Caco-2 (cell line): ENCODE data around the gene PRKCB. TPM values are rescaled to one million over a fixed set of nuclear protein-coding genes. Genes with fewer than 3 reads are reported as not detected.

Source experiments
- BruUV-seq: library from RNA; stranded (reverse); fragments of 400-500 nt; replicated peaks from 2 replicates; lab custom pipeline; 2021; lab: Mats Ljungman, UMichigan
- CTCF ChIA-PET: fragments of 300-600 bp; sonication (Branson Sonifier 250); formaldehyde crosslinking; loops from one replicate; lab custom pipeline; 2022; ENCODE audit warnings: antibody characterized with exemption; lab: Charles Lee
- POLR2A ChIA-PET: fragments of 300-600 bp; sonication (Branson Sonifier 250); formaldehyde crosslinking; loops from one replicate; lab custom pipeline; 2022; ENCODE audit warnings: antibody characterized with exemption; lab: Charles Lee
- DNase-seq, 2 experiments: peaks; one replicate each; pipeline versions ENCODE4 v3.0.0 to v3.0.0-alpha.2; 2020 to 2022
- H3K27me3 ChIP-seq: replicated peaks from 2 replicates; pipeline ENCODE4 v1.6.0; 2011; ENCODE audit warnings: low read length; ENCODE audit not compliant: control insufficient read depth, insufficient read depth
- H3K36me3 ChIP-seq: 2 replicates; pipeline ENCODE4 v1.5.1; 2011; ENCODE audit warnings: low read length; ENCODE audit not compliant: control insufficient read depth, insufficient read depth
- H3K4me1 ChIP-seq: fragments of 250-450 bp; sonication (Bioruptor Pico); 2 replicates; pipeline ENCODE4 v1.5.1; 2020; ENCODE audit warnings: mild to moderate bottlenecking
- H3K4me3 ChIP-seq: 2 replicates; pipeline ENCODE4 v1.5.1; 2011; ENCODE audit warnings: low read depth, mild to moderate bottlenecking, control low read depth, low read length
- H3K9me3 ChIP-seq: fragments of 250-450 bp; sonication (Bioruptor Pico); 2 replicates; pipeline ENCODE4 v1.5.1; 2020; ENCODE audit warnings: mild to moderate bottlenecking, moderate library complexity
- H3K27ac Mint-ChIP-seq: one replicate; pipeline ENCODE4 v1.8.0; 2022; ENCODE audit warnings: mixed read lengths; ENCODE audit not compliant: unreplicated experiment
- H3K27me3 Mint-ChIP-seq: one replicate; pipeline ENCODE4 v1.8.0; 2022; ENCODE audit warnings: mixed read lengths; ENCODE audit not compliant: insufficient read depth, unreplicated experiment
- H3K36me3 Mint-ChIP-seq: one replicate; pipeline ENCODE4 v1.8.0; 2022; ENCODE audit warnings: mild to moderate bottlenecking, mixed read lengths; ENCODE audit not compliant: insufficient read depth, unreplicated experiment
- H3K4me1 Mint-ChIP-seq: one replicate; pipeline ENCODE4 v1.8.0; 2022; ENCODE audit warnings: low read depth, mixed read lengths; ENCODE audit not compliant: unreplicated experiment
- H3K4me3 Mint-ChIP-seq: one replicate; pipeline ENCODE4 v1.8.0; 2022; ENCODE audit warnings: mild to moderate bottlenecking, moderate library complexity, mixed read lengths; ENCODE audit not compliant: unreplicated experiment
- H3K9me3 Mint-ChIP-seq: one replicate; pipeline ENCODE4 v1.8.0; 2022; ENCODE audit warnings: mixed read lengths; ENCODE audit not compliant: unreplicated experiment
- CTCF ChIP-seq, 2 experiments: fragments of 200-600 bp in 1 of 2; IDR thresholded peaks; 1 replicate in 1 of 2; 2 replicates in 1 of 2; pipeline versions ENCODE4 v1.5.1 to v1.8.0; 2011 to 2022; ENCODE audit warnings: antibody characterized with exemption in 1 of 2, control low read depth in 1 of 2, inconsistent platforms in 1 of 2, low read depth in 1 of 2, low read length in 1 of 2, mild to moderate bottlenecking in 1 of 2, moderate library complexity in 1 of 2; ENCODE audit not compliant: insufficient read depth in 1 of 2, severe bottlenecking in 1 of 2, unreplicated experiment in 1 of 2
- intact Hi-C: fragments of 100-400 bp; cut with micrococcal nuclease; formaldehyde crosslinking; loops from one replicate; pipeline ENCODE4 v1.10.0; 2022; ENCODE audit not compliant: unreplicated experiment
- total RNA-seq: library from RNA; stranded (reverse); gene quantifications from 2 replicates; pipeline ENCODE4 v1.2.3, GENCODE V29; 2022

The PRKCB gene
- total RNA-seq, 1 experiment from 2014 or later, result not detected

- POLR2A ChIA-PET, result no interaction called here
- H3K9me3 Mint-ChIP-seq, result no peaks in the 10 kb centered on the region
- H3K27me3 ChIP-seq, result no peaks in the 10 kb centered on the region
- no peak overlapping the region for H3K4me3 Mint-ChIP-seq
- no TSS peak for BruUV-seq
- H3K4me3 ChIP-seq, result no peak overlapping the region
- CTCF ChIA-PET, result no interaction called here
- intact Hi-C loops, result no loop called here
- H3K4me1 Mint-ChIP-seq, result no peaks in the 10 kb centered on the region
- H3K27me3 Mint-ChIP-seq, result peaks cover 9% of the 10 kb centered on the region
- no peaks in the 10 kb centered on the region for H3K36me3 Mint-ChIP-seq
- no peaks in the 10 kb centered on the region for H3K9me3 ChIP-seq
- H3K27ac Mint-ChIP-seq, result no peak overlapping the region
- no peaks in the 10 kb centered on the region for H3K4me1 ChIP-seq
- no peak for DNase-seq
- H3K36me3 ChIP-seq, result no peaks in the 10 kb centered on the region
- no peak for TF ChIP-seq CTCF (IDR thresholded peaks at IDR 0.05; ENCODE audit: insufficient read depth in 1 of 2, low read depth in 1 of 2, low read length in 1 of 2, severe bottlenecking in 1 of 2, unreplicated experiment in 1 of 2)
Observed at GRCh38 chr16:24174504-24174903, 338.7 kb downstream of the PRKCB start.

GRCh38 chr16:24174957-24175356 is 339.2 kb downstream of the PRKCB start:
- peaks cover 7% of the 10 kb centered on the region for H3K27me3 Mint-ChIP-seq
- no peak for TF ChIP-seq CTCF (IDR thresholded peaks at IDR 0.05; ENCODE audit: insufficient read depth in 1 of 2, low read depth in 1 of 2, low read length in 1 of 2, severe bottlenecking in 1 of 2, unreplicated experiment in 1 of 2)
- H3K27ac Mint-ChIP-seq, result no peak overlapping the region
- Histone ChIP-seq H3K27me3 (no peaks in the 10 kb centered on the region), H3K4me3 (no peak overlapping the region), H3K36me3 (no peaks in the 10 kb centered on the region), H3K4me1 (no peaks in the 10 kb centered on the region), H3K9me3 (no peaks in the 10 kb centered on the region)
- no TSS peak for BruUV-seq
- DNase-seq, result no peak
- CTCF ChIA-PET, result no interaction called here
- no peaks in the 10 kb centered on the region for H3K36me3 Mint-ChIP-seq
- H3K4me3 Mint-ChIP-seq, result no peak overlapping the region
- POLR2A ChIA-PET, result no interaction called here
- no peaks in the 10 kb centered on the region for H3K9me3 Mint-ChIP-seq
- intact Hi-C loops, result no loop called here
- no peaks in the 10 kb centered on the region for H3K4me1 Mint-ChIP-seq

- POLR2A ChIA-PET, result no interaction called here
- TF ChIP-seq CTCF (IDR thresholded peaks at IDR 0.05; ENCODE audit: insufficient read depth in 1 of 2, low read depth in 1 of 2, low read length in 1 of 2, severe bottlenecking in 1 of 2, unreplicated experiment in 1 of 2), result no peak
Observed at GRCh38 chr16:24178496-24178895, 342.7 kb downstream of the PRKCB start.

More at GRCh38 chr16:24178496-24178895, 342.7 kb downstream of the PRKCB start:
- no peaks in the 10 kb centered on the region for H3K4me1 Mint-ChIP-seq
- no peak overlapping the region for H3K4me3 Mint-ChIP-seq
- H3K27me3 ChIP-seq, result no peaks in the 10 kb centered on the region
- peaks cover 10% of the 10 kb centered on the region for H3K27me3 Mint-ChIP-seq
- H3K4me3 ChIP-seq, result no peak overlapping the region
- no peaks in the 10 kb centered on the region for H3K36me3 Mint-ChIP-seq
- H3K9me3 Mint-ChIP-seq, result no peaks in the 10 kb centered on the region
- CTCF ChIA-PET, result no interaction called here
- H3K27ac Mint-ChIP-seq, result no peak overlapping the region
- BruUV-seq, result no TSS peak
- peak in 1 of 2 experiments; percentile 20 for DNase-seq
- H3K36me3 ChIP-seq, result no peaks in the 10 kb centered on the region
- H3K9me3 ChIP-seq, result no peaks in the 10 kb centered on the region
- H3K4me1 ChIP-seq, result no peaks in the 10 kb centered on the region
- intact Hi-C loops, result no loop called here
